Measurements from ENCODE around the gene MAP3K8. TPM values are rescaled to one million over a fixed set of nuclear protein-coding genes. Genes with fewer than 3 reads are reported as not detected.
A peak's percentile ranks its signal among the peaks of the same experiment; 100 is the strongest.

The MAP3K8 gene
- 6.0 and 8.0 TPM in 2 replicates for total RNA-seq (2014; rRNA removed; shearing (Covaris generic))
- polyA plus RNA-seq (2014; cell fraction: nucleus; rRNA removed), result 10.5 and 13.9 TPM in 2 replicates

- peak; percentile 78 for DNase-seq (ENCODE audit: extremely low read depth, low read depth)
Observed at GRCh38 chr10:30433730-30434272, at the start of gene MAP3K8. Gene MAP3K8 (plus strand): TSS chr10:30434184. CDS start chr10:30438939, 4,755 bp downstream.

- peak; percentile 42 for DNase-seq (ENCODE audit: extremely low read depth, low read depth)
Observed at GRCh38 chr10:30384701-30385201, 49.2 kb upstream of the MAP3K8 start.

- DNase-seq (ENCODE audit: extremely low read depth, low read depth), result no peak
Observed at GRCh38 chr10:30386801-30387588, 47.0 kb upstream of the MAP3K8 start.

- no peak for DNase-seq (ENCODE audit: extremely low read depth, low read depth)
Observed at GRCh38 chr10:30387646-30388243, 46.2 kb upstream of the MAP3K8 start.

DNA sequence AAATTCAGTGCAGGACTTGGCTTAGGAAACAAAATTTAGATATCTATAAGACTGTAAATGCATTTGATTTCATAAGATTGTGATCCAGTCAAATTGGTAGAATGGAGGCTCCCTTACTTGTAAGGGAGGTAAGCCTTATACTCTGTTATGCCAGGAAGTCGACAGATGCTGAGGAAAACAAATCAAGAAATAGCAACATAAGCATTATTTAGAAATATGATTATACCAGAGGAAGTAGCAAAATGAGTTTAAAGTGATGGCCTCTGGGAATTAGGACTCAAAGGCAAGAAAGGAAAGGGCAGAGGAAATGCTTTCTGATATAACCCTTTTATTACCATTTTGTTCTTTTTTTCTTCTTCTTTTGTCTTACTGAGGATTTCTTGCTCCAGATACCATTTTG, 44.4 kb upstream of the MAP3K8 start:
- no peak for DNase-seq (ENCODE audit: extremely low read depth, low read depth)

DNA sequence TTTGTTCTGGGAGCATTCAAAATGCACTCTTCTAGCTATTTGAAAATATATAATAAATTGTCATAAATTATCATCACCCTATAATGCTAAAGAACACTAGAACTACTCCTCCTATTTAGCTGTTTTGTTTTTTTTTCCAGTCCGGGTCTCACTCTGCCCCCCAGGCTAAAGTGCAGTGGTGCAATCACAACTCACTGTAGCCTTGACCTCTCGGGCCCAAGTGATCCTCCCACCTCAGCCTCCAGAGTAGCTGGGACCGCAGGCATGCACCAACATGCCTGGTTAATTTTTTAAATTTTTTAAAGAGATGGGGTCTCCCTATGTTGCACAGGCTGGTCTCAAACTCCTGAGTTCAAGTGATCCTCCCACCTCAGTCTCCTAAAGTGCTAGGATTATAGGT, 43.8 kb upstream of the MAP3K8 start:
- no peak for DNase-seq (ENCODE audit: extremely low read depth, low read depth)

- no peak for DNase-seq (ENCODE audit: extremely low read depth, low read depth)
Observed at GRCh38 chr10:30391266-30391665, 42.7 kb upstream of the MAP3K8 start.

GRCh38 chr10:30392564-30392990, 41.4 kb upstream of the MAP3K8 start:
- peak; percentile 64 for DNase-seq (ENCODE audit: extremely low read depth, low read depth)

DNA sequence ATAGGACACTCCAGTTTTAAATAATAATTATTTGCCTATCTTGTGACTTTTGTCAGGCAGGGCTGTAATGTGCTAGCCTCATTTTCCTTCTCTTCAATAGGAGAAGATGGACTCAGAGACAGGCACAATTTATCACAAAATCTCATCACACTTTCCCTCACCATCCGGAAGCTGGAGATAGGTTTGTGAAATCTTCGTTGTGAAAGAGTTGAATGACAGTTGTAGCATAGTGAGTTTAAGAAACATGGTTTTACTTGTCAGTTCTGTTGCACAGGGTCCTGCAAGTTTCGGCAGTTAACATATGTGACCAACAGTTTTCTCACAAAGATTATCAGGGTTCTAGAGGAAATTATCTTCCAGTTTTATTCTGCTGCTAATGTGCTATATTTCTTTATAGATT, 37.7 kb upstream of the MAP3K8 start:
- no peak for DNase-seq (ENCODE audit: extremely low read depth, low read depth)

DNA sequence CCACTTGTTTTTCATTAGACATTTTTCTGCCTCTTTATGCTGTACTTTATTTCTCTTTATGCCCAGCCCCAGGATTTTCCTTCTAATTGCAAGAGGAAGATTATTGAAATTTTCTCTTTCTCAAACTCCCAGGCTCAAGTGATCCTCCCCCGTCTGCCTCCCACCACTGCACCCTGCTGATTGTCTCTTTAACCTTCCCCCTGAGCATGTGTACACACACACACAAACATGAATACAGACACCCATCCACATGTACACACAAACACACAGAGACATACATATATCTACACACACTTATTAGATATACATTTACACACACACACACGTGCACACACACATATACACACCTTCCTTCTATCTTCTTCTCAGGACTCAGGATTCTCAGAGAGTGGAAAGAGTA, 37.3 kb upstream of the MAP3K8 start:
- DNase-seq (ENCODE audit: extremely low read depth, low read depth), result no peak

- DNase-seq (ENCODE audit: extremely low read depth, low read depth), result no peak
Observed at GRCh38 chr10:30398193-30398592, 35.8 kb upstream of the MAP3K8 start.

DNA sequence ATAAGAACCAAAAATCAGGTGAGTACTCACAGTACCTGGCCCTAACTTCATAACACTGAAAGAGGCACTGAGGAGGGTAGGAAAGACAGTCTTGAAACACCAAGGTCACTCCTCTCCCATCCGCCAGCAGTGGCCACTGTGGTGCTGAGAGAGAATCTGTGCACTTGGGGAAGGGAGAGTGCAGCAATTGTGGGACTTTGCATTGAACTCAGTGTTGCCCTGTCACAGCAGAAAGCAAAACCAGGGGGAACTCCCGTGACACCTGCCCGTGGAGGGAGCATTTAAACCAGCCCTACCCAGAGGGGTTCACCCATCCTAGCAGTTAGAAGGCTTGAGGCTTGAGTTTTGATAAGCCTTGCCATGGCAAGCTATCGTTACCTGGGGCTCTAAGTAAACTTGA, 35.2 kb upstream of the MAP3K8 start:
- DNase-seq (ENCODE audit: extremely low read depth, low read depth), result no peak

DNA sequence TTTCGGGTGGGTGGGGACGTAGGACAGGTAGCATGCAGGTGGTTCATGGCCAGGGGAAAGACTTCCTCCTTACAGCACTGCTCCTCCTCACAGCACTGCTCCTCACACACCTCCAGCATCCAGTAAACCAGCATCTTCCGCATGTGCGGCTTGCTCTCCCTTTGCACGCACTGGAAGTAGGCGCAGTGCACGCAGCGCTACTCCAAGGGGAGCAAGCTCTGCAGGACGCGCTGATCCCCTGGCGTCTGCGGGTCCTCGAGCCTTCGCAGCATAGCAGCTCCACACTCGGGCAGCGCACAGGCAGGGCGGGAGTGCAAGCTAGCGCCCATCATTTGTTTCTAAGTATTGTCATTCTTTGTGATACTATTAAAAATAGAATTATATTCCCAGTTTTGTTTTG, 30.5 kb upstream of the MAP3K8 start:
- DNase-seq (ENCODE audit: extremely low read depth, low read depth), result no peak

GRCh38 chr10:30404540-30404939, 29.4 kb upstream of the MAP3K8 start:
- DNase-seq (ENCODE audit: extremely low read depth, low read depth), result no peak

GRCh38 chr10:30411263-30411662, 22.7 kb upstream of the MAP3K8 start:
- DNase-seq (ENCODE audit: extremely low read depth, low read depth), result no peak

DNA sequence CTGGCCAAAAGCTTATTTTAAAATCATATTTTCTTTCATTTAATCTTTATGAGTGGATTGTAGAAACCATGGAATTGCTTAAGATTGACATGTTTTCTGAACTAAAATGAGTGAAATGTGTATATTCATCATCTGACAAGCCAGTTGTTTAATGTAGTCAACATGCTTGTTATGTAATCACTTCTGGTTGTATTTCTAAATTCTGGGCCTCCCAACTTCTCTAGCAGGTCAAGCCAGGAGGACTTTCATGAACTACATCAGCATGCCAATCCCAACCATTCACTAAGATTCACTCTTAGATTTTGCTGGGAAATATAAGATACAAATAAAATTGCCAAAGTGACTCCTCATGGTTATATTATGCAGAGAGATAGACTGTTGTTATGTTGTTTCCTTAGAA, 21.1 kb upstream of the MAP3K8 start:
- DNase-seq (ENCODE audit: extremely low read depth, low read depth), result no peak

GRCh38 chr10:30413996-30414576, 19.9 kb upstream of the MAP3K8 start:
- DNase-seq (ENCODE audit: extremely low read depth, low read depth), result peak; percentile 59

- DNase-seq (ENCODE audit: extremely low read depth, low read depth), result no peak
Observed at GRCh38 chr10:30415593-30415992, 18.4 kb upstream of the MAP3K8 start.

DNA sequence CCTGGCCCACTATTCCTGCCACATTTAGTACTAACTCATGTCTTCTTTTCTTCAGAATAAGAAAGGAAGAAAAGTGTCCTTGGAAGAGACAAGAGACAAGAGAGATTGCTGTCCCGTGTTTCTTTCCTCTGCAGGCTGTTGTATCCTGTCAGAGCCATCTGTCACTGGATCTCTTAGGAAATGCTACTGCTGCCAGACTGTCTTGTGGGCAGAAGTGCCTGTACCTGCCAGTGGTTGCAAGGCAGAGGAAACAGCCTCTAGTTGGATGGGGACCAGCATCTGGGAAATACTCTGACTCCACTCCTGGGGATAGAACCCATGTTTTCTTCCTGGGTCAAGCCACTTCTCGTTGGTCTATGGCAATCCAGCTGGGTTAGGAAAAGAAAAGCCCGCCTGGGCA, 16.7 kb upstream of the MAP3K8 start:
- no peak for DNase-seq (ENCODE audit: extremely low read depth, low read depth)

DNA sequence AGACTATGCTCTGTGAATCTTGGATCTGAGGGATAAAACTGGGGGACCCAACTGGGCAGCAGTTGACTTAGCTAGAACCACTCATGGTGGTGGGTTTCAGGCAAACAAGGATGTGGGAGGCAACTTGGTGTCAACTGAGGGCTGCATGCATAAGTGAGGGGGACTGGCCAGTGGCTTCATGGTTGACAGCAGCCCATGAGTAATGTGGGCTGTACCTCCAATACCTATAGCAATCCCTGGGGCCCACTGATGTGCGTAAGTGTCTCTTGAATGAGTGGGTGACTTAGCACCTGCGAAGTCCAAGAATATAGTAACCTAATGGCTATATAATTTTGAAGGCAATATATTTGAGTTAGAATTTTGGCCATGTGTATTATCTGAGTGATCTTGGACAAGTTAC, 13.7 kb upstream of the MAP3K8 start:
- no peak for DNase-seq (ENCODE audit: extremely low read depth, low read depth)

DNA sequence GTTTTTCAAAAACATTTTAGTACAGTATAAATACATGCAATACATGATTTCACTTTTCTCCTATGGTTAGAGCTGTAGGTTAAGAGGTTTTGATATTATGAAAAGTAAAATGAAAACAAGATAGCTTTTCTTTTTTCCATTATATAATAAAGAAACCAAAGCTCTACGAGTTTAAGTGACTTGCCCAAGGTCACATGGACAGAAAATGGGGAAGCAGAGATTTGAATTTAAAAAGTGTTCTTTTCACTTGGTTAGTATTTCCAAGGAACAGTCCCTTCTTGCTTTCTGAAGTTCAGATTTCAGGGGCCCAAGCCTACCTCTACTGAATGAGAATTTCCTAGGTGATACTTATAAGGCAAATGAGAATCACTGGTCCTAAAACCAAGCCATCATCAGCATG, 13.2 kb upstream of the MAP3K8 start:
- DNase-seq (ENCODE audit: extremely low read depth, low read depth), result no peak
